Measurements from ENCODE around the gene DCLK2.

The DCLK2 gene

GRCh38 chr4:150244600-150244999, 166.4 kb downstream of the DCLK2 start:
- DNase-seq: peak; percentile 39 to 77

- DNase-seq: no peak
Measured at GRCh38 chr4:150247184-150247583, 168.9 kb downstream of the DCLK2 start.

GRCh38 chr4:150248181-150248580, 169.9 kb downstream of the DCLK2 start:
- no peak for DNase-seq

GRCh38 chr4:150250293-150250997, 172.2 kb downstream of the DCLK2 start:
- no peak for DNase-seq

- no peak for DNase-seq
Measured at GRCh38 chr4:150250998-150251651, 172.9 kb downstream of the DCLK2 start.

GRCh38 chr4:150251752-150252190, 173.5 kb downstream of the DCLK2 start:
- DNase-seq: no peak

- no peak for DNase-seq
Measured at GRCh38 chr4:150252306-150252705, 174.1 kb downstream of the DCLK2 start.

- no peak for DNase-seq
Measured at GRCh38 chr4:150252741-150253140, 174.5 kb downstream of the DCLK2 start.

GRCh38 chr4:150253416-150253815, 175.2 kb downstream of the DCLK2 start:
- DNase-seq: no peak

GRCh38 chr4:150253965-150254630, 175.9 kb downstream of the DCLK2 start:
- no peak for DNase-seq

- DNase-seq: no peak
Measured at GRCh38 chr4:150255610-150256224, 177.5 kb downstream of the DCLK2 start.

GRCh38 chr4:150256225-150256620, 178.0 kb downstream of the DCLK2 start:
- DNase-seq: no peak

- no peak for DNase-seq
Measured at GRCh38 chr4:150256841-150257730, 178.8 kb downstream of the DCLK2 start.

GRCh38 chr4:150258569-150258968, 180.3 kb downstream of the DCLK2 start:
- no peak for DNase-seq

GRCh38 chr4:150259861-150260567, 181.8 kb downstream of the DCLK2 start:
- no peak for DNase-seq

GRCh38 chr4:150261571-150261970, 183.3 kb downstream of the DCLK2 start:
- DNase-seq: no peak

GRCh38 chr4:150262611-150263010, 184.4 kb downstream of the DCLK2 start:
- DNase-seq: no peak

GRCh38 chr4:150264595-150265161, 186.4 kb downstream of the DCLK2 start:
- no peak for DNase-seq

- no peak for DNase-seq
Measured at GRCh38 chr4:150265806-150266205, 187.6 kb downstream of the DCLK2 start.

- DNase-seq: no peak
Measured at GRCh38 chr4:150268444-150268843, 190.2 kb downstream of the DCLK2 start.

GRCh38 chr4:150278206-150278605, 200.0 kb downstream of the DCLK2 start:
- DNase-seq: no peak
